ENCODE data around the gene ARHGAP10.
A peak's percentile ranks its signal among the peaks of the same experiment; 100 is the strongest.

The ARHGAP10 gene

GRCh38 chr4:147830102-147830463 is 98.2 kb downstream of the ARHGAP10 start:
- in situ Hi-C loops (cut with HindIII; ENCODE audit: low pct_unique_long_range_greater_than_20kb, low sequenced_read_pairs) = no loop called here
- TF ChIP-seq JUND (IDR thresholded peaks at IDR 0.05; ENCODE audit: low read depth) = no peak
- DNase-seq (ENCODE audit: low read depth in 1 of 2, low spot score in 1 of 2) = no peak

DNA sequence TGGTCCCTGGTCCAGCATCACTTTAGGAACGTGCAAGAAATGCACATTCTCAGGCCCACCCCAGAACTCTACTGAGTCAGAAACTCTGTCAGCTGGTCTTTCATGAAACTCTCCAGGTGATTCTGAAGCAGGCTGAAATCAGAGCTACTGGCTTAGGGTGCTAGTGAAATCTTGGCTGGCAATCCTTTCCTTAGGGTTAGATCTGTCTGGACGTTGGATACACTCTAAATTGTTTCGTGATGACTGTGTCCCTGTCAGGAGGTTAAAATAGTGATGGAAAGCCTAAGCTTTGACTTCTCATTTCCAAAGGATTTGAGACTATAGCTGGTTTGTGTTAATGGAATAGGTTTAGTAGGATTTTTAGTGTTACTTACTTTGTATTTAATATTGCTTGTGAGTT is 99.1 kb downstream of the ARHGAP10 start:
- TF ChIP-seq JUND (IDR thresholded peaks at IDR 0.05; ENCODE audit: low read depth) = no peak
- DNase-seq (ENCODE audit: low read depth in 1 of 2, low spot score in 1 of 2) = no peak
- in situ Hi-C loops (cut with HindIII; ENCODE audit: low pct_unique_long_range_greater_than_20kb, low sequenced_read_pairs) = no loop called here

GRCh38 chr4:147831551-147832171 is 99.8 kb downstream of the ARHGAP10 start:
- TF ChIP-seq JUND (IDR thresholded peaks at IDR 0.05; ENCODE audit: low read depth) = no peak
- in situ Hi-C loops (cut with HindIII; ENCODE audit: low pct_unique_long_range_greater_than_20kb, low sequenced_read_pairs) = no loop called here
- DNase-seq (ENCODE audit: low read depth in 1 of 2, low spot score in 1 of 2) = peak in 1 of 2 experiments; percentile 44

GRCh38 chr4:147833254-147833653 is 101.4 kb downstream of the ARHGAP10 start:
- DNase-seq (ENCODE audit: low read depth in 1 of 2, low spot score in 1 of 2) = no peak
- no peak for TF ChIP-seq JUND (IDR thresholded peaks at IDR 0.05; ENCODE audit: low read depth)
- in situ Hi-C loops (cut with HindIII; ENCODE audit: low pct_unique_long_range_greater_than_20kb, low sequenced_read_pairs) = no loop called here

- TF ChIP-seq JUND (IDR thresholded peaks at IDR 0.05; ENCODE audit: low read depth) = no peak
- no peak for DNase-seq (ENCODE audit: low read depth in 1 of 2, low spot score in 1 of 2)
- in situ Hi-C loops (cut with HindIII; ENCODE audit: low pct_unique_long_range_greater_than_20kb, low sequenced_read_pairs) = no loop called here
Measured at GRCh38 chr4:147833741-147834140, 101.9 kb downstream of the ARHGAP10 start.

DNA sequence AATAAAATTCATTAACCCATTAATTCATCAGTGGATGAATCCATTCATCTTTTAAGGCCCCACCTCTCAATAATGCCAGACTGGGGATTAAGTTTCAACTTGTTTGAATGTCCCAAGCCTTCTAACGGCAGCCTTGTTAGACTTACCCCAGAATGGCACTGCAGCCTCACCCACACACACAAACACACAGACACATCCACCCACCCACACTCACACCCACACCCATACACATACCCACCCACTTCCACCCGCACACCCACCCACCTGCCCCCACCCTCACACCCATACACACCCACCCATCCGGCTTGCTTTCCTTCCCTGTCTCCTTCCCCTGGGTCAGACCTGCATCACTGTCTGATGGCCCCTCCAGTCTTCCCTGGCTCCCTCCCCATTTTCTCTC is 102.6 kb downstream of the ARHGAP10 start:
- no peak for TF ChIP-seq JUND (IDR thresholded peaks at IDR 0.05; ENCODE audit: low read depth)
- no peak for DNase-seq (ENCODE audit: low read depth in 1 of 2, low spot score in 1 of 2)
- in situ Hi-C loops (cut with HindIII; ENCODE audit: low pct_unique_long_range_greater_than_20kb, low sequenced_read_pairs) = no loop called here

DNA sequence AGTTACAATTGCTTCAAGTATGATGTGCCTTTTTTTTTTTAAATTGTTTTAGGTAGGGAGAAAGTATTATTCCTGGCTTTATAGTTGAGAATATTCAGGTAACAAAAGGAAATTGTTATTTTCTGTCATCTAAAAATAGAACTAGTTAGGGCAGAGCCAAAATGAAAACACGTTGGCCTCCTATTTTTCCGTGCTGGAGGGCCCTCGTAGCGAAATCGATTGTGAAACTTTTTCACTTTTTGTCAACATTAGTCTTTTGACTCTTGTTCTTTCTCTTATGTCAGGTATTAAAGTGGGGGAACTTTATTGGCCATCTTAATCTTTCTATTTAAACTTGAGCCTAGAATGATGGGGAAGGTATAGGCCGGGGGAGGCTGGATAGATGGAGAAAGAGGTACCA is 104.9 kb downstream of the ARHGAP10 start:
- in situ Hi-C loops (cut with HindIII; ENCODE audit: low pct_unique_long_range_greater_than_20kb, low sequenced_read_pairs) = no loop called here
- TF ChIP-seq JUND (IDR thresholded peaks at IDR 0.05; ENCODE audit: low read depth) = no peak
- DNase-seq (ENCODE audit: low read depth in 1 of 2, low spot score in 1 of 2) = no peak

DNA sequence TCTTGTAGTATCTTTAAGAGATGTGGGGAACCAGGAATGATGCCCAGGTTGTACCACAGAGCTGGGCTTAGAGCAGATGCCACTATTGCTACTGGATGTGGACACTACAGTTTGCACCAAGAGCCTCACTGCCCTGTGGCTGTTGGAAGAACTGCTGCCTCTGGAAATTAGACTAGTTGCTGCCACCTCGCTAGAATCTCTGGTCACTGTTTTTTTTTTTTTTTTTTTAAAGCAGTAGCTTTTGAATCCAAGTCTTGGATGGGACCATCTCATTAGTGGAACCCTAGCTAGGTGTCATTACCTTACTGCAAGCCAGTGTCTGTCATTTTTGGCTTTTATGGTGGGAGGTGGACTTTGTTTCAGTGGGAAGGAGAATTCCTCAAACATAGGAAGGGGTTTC is 105.5 kb downstream of the ARHGAP10 start:
- peak; percentile 6 to 61 for DNase-seq (ENCODE audit: low read depth in 1 of 2, low spot score in 1 of 2)
- in situ Hi-C loops (cut with HindIII; ENCODE audit: low pct_unique_long_range_greater_than_20kb, low sequenced_read_pairs) = no loop called here
- TF ChIP-seq JUND (IDR thresholded peaks at IDR 0.05; ENCODE audit: low read depth) = no peak

GRCh38 chr4:147837854-147838253 is 106.0 kb downstream of the ARHGAP10 start:
- no peak for DNase-seq (ENCODE audit: low read depth in 1 of 2, low spot score in 1 of 2)
- in situ Hi-C loops (cut with HindIII; ENCODE audit: low pct_unique_long_range_greater_than_20kb, low sequenced_read_pairs) = no loop called here
- no peak for TF ChIP-seq JUND (IDR thresholded peaks at IDR 0.05; ENCODE audit: low read depth)

DNA sequence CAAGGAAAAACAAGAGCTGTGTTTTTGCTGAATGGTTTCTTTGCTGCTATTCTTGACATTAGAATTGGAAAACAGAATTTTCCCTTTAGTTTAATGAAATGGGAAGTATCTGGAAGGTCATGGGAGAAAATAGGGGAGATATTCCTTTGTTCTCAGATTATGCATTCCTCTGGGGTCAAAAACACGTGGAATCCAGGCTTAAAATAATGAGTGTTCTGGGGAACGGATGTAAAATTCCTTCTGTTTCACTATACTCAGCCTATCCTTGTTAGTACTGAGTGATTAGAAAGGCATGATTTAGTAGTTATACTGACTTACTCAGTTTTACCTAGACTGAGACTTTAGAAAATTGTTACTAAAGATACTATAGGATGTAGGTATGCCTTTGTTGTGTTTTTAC is 107.3 kb downstream of the ARHGAP10 start:
- in situ Hi-C loops (cut with HindIII; ENCODE audit: low pct_unique_long_range_greater_than_20kb, low sequenced_read_pairs) = no loop called here
- no peak for DNase-seq (ENCODE audit: low read depth in 1 of 2, low spot score in 1 of 2)
- TF ChIP-seq JUND (IDR thresholded peaks at IDR 0.05; ENCODE audit: low read depth) = no peak

GRCh38 chr4:147839663-147840062 is 107.8 kb downstream of the ARHGAP10 start:
- in situ Hi-C loops (cut with HindIII; ENCODE audit: low pct_unique_long_range_greater_than_20kb, low sequenced_read_pairs) = no loop called here
- no peak for DNase-seq (ENCODE audit: low read depth in 1 of 2, low spot score in 1 of 2)
- no peak for TF ChIP-seq JUND (IDR thresholded peaks at IDR 0.05; ENCODE audit: low read depth)

DNA sequence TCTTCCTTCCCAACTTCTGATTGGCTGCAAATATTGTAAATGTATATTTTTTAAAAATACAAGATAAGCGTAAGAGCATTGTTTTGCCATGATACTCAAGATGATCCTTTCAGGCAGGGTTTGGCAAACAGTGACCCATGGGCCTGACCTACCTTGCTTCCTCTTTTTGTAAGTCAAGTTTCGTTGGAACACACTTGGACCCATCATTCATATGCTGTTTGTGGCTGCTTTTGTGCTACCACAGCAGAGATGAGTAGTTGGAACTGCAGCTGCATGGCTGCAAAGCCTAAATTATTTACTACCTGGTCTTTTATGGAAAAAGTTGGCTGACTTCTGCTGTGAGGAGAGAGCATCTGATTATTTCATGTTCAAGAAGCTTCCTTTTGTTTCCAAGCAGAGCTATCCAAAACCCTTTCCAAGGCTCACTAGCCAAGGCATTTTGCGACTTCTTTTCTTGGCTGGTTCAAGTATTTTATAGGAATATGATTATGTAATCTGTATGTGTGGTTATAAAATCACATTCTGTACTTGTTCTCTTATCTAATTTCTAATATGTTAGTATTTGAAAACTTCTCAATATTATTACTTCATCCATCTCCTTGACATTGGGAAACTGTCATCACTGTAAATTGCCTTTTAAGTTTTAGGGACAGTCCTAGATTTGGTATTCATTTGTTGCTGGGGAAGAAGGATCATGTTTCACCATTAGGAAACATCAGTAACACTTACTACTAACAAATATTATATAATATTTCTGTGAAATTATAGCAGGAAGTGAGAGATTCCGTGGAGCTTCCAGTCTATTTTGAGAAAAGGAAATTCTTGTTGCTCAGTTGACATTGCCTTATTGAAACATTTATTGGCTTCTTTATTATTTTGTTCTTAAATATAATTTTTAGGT is 109.2 kb downstream of the ARHGAP10 start:
- no peak for DNase-seq (ENCODE audit: low read depth in 1 of 2, low spot score in 1 of 2)
- TF ChIP-seq JUND (IDR thresholded peaks at IDR 0.05; ENCODE audit: low read depth) = no peak
- in situ Hi-C loops (cut with HindIII; ENCODE audit: low pct_unique_long_range_greater_than_20kb, low sequenced_read_pairs) = no loop called here

- in situ Hi-C loops (cut with HindIII; ENCODE audit: low pct_unique_long_range_greater_than_20kb, low sequenced_read_pairs) = no loop called here
- no peak for DNase-seq (ENCODE audit: low read depth in 1 of 2, low spot score in 1 of 2)
- TF ChIP-seq JUND (IDR thresholded peaks at IDR 0.05; ENCODE audit: low read depth) = no peak
Measured at GRCh38 chr4:147842573-147842972, 110.7 kb downstream of the ARHGAP10 start.

Measured in T47D (cell line).